Measurements from ENCODE around the gene YKT6. TPM values are rescaled to one million over a fixed set of nuclear protein-coding genes. Genes with fewer than 3 reads are reported as not detected.
A peak's percentile ranks its signal among the peaks of the same experiment; 100 is the strongest.
"Not testable (repeated sequence)": the region's sequence is repeated elsewhere in the genome, so short reads cannot be mapped to it uniquely, and the experiment has no call there.

Gene YKT6
- total and polyA plus RNA-seq, 7 donors: 47.7 to 153 (median 68.7) TPM

- peaks cover 0 to 2% (median 0%) of the 10 kb centered on the region in 3 donors for H3K27me3 ChIP-seq (ENCODE audit: insufficient read depth in 3 of 3, low read length in 2 of 3)
- no peak overlapping the region for H3K4me3 ChIP-seq
- 87 to 92% (median 91%) methylated on average over 3 of the region's 3 CpGs for WGBS, 3 donors
- no peaks in the 10 kb centered on the region for H3K9me3 ChIP-seq
- intact Hi-C loops (cut with DNase I): loop anchor here in 1 of 2 donors (5.0 to 10.0 kb wide), 2 partner anchors 57 to 170 kb away; no protein-coding TSS in a partner anchor
- no peak for TF ChIP-seq CTCF (IDR thresholded peaks at IDR 0.05)
- DNase-seq: no peak
- ATAC-seq: no peak
- H3K27ac ChIP-seq: no peak overlapping the region
- no peaks in the 10 kb centered on the region for H3K36me3 ChIP-seq (ENCODE audit: insufficient read depth in 1 of 2, low read depth in 1 of 2)
- no peaks in the 10 kb centered on the region for H3K4me1 ChIP-seq
Measured at GRCh38 chr7:44194562-44195145, 6.1 kb upstream of the YKT6 start.

DNA sequence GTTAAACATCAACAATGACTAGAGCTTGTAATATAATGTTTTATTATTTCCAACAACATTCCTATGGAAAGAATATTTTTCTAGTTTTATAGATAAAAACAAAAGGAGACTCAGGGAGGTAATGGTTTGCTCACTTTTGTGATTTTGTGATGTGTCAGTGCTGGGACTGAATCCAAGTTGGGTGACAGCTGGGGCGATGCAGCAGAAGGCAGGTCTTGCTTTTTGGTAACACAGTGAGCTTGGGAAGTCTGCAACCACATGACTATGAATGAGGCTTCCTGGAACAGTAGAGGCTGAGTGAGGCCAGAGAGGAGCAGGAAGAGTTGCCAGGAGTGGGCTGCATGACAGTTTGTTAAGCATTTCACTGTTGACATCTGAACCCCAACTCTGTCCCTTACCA lies 4.9 kb upstream of the YKT6 start:
- Histone ChIP-seq H3K4me3 (no peak overlapping the region), H3K4me1 (no peaks in the 10 kb centered on the region), H3K27ac (no peak overlapping the region), H3K36me3 (ENCODE audit: insufficient read depth in 1 of 2, low read depth in 1 of 2) (no peaks in the 10 kb centered on the region), H3K27me3 (ENCODE audit: insufficient read depth in 3 of 3, low read length in 2 of 3) (no peaks in the 10 kb centered on the region), H3K9me3 (no peaks in the 10 kb centered on the region)
- no peak for ATAC-seq
- TF ChIP-seq CTCF (IDR thresholded peaks at IDR 0.05): no peak
- intact Hi-C loops (cut with DNase I): loop anchor here in 1 of 2 donors (10.0 kb wide), 1 partner anchor 171 kb away; no protein-coding TSS in a partner anchor
- 24 to 42% (median 26%) methylated on average over 1 of the region's 1 CpG for WGBS, 3 donors
- DNase-seq: no peak

- Histone ChIP-seq H3K36me3 (ENCODE audit: insufficient read depth in 1 of 2, low read depth in 1 of 2) (no peaks in the 10 kb centered on the region), H3K4me1 (no peaks in the 10 kb centered on the region), H3K27ac (no peak overlapping the region), H3K4me3 (no peak overlapping the region), H3K9me3 (no peaks in the 10 kb centered on the region), H3K27me3 (ENCODE audit: insufficient read depth in 3 of 3, low read length in 2 of 3) (no peaks in the 10 kb centered on the region)
- TF ChIP-seq CTCF (IDR thresholded peaks at IDR 0.05): peak; percentile 64
- 17 to 20% (median 20%) methylated on average over 3 of the region's 3 CpGs for whole genome bisulfite sequencing, 3 donors
- intact Hi-C loops (cut with DNase I): loop anchor here in 1 of 2 donors (10.0 kb wide), 1 partner anchor 172 kb away; no protein-coding TSS in a partner anchor
- DNase-seq (no peak), ATAC-seq (peak in 2 of 4 donors; percentile 36 to 39)
Measured at GRCh38 chr7:44196450-44196872, 4.3 kb upstream of the YKT6 start.

- Histone ChIP-seq H3K36me3 (ENCODE audit: insufficient read depth in 1 of 2, low read depth in 1 of 2) (no peaks in the 10 kb centered on the region), H3K9me3 (no peaks in the 10 kb centered on the region), H3K4me1 (peaks cover 8% of the 10 kb centered on the region), H3K4me3 (no peak overlapping the region), H3K27me3 (ENCODE audit: insufficient read depth in 3 of 3, low read length in 2 of 3) (no peaks in the 10 kb centered on the region), H3K27ac (no peak overlapping the region)
- 76 to 88% (median 82%) methylated on average over 7 of the region's 7 CpGs for WGBS, 3 donors
- intact Hi-C loops (cut with DNase I): loop anchor here in 1 of 2 donors (10.0 kb wide), 1 partner anchor 173 kb away; no protein-coding TSS in a partner anchor
- DNase-seq: no peak
- ATAC-seq: no peak
- no peak for TF ChIP-seq CTCF (IDR thresholded peaks at IDR 0.05)
Measured at GRCh38 chr7:44197474-44197873, 3.3 kb upstream of the YKT6 start.

GRCh38 chr7:44200163-44200562 lies 615 bp upstream of the YKT6 start:
- not testable (repeated sequence) for H3K27ac ChIP-seq; DNase-seq; H3K27me3 ChIP-seq (ENCODE audit: insufficient read depth in 3 of 3, low read length in 2 of 3); H3K9me3 ChIP-seq; H3K4me3 ChIP-seq; ATAC-seq
- Histone ChIP-seq H3K4me1 (peaks cover 10% of the 10 kb centered on the region), H3K36me3 (ENCODE audit: insufficient read depth in 1 of 2, low read depth in 1 of 2) (peaks cover 0 to 13% of the 10 kb centered on the region in 2 donors)
- intact Hi-C loops (cut with DNase I): loop anchor here in 1 of 2 donors (5.0 kb wide), 1 partner anchor 118 kb away; the partner anchor contains the start of gene POLM
- WGBS, 3 donors: 82 to 83% methylated on average over 2 to 3 of the region's 3 CpGs; no CpG with 5 or more reads in 1 of the 3 donors

Data from psoas muscle (tissue), 8 donors.